ENCODE results near the gene SPTLC2. TPM values are rescaled to one million over a fixed set of nuclear protein-coding genes. Genes with fewer than 3 reads are reported as not detected.

Gene SPTLC2
- total RNA-seq, 1 donor from 2014 or later: 28.1 TPM

DNA sequence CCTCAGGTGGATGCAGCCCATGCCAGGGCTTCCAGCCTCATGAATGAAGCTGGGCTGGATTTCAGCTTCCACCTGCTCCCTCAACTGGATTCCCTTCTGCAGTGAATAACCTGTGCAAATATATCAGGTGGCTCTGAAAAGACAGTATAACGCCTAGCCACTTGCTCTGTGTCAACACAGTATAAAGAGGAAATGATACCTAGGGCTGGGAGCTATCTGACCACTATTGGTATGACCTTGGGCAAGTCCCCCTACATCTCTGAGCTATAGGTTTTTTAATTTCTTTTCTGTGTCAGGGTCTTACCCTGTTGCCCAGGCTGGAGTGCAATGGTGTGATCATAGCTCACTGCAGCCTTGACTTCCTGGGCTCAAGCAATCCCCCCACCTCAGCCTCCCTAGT lies 137.6 kb downstream of the SPTLC2 start:
- Mint-ChIP-seq H3K4me1 (ENCODE audit: unreplicated experiment) (no peaks in the 10 kb centered on the region), H3K36me3 (ENCODE audit: unreplicated experiment) (no peaks in the 10 kb centered on the region), H3K4me3 (ENCODE audit: unreplicated experiment) (no peak overlapping the region), H3K27me3 (ENCODE audit: unreplicated experiment) (peaks cover 7% of the 10 kb centered on the region), H3K27ac (ENCODE audit: unreplicated experiment) (no peak overlapping the region), H3K9me3 (ENCODE audit: unreplicated experiment) (no peaks in the 10 kb centered on the region)
- DNase-seq (ENCODE audit: extremely low spot score, unreplicated experiment): no peak
- TF ChIP-seq, protein P1, sequence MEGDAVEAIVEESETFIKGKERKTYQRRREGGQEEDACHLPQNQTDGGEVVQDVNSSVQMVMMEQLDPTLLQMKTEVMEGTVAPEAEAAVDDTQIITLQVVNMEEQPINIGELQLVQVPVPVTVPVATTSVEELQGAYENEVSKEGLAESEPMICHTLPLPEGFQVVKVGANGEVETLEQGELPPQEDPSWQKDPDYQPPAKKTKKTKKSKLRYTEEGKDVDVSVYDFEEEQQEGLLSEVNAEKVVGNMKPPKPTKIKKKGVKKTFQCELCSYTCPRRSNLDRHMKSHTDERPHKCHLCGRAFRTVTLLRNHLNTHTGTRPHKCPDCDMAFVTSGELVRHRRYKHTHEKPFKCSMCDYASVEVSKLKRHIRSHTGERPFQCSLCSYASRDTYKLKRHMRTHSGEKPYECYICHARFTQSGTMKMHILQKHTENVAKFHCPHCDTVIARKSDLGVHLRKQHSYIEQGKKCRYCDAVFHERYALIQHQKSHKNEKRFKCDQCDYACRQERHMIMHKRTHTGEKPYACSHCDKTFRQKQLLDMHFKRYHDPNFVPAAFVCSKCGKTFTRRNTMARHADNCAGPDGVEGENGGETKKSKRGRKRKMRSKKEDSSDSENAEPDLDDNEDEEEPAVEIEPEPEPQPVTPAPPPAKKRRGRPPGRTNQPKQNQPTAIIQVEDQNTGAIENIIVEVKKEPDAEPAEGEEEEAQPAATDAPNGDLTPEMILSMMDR (IDR thresholded peaks at IDR 0.05): no peak

DNA sequence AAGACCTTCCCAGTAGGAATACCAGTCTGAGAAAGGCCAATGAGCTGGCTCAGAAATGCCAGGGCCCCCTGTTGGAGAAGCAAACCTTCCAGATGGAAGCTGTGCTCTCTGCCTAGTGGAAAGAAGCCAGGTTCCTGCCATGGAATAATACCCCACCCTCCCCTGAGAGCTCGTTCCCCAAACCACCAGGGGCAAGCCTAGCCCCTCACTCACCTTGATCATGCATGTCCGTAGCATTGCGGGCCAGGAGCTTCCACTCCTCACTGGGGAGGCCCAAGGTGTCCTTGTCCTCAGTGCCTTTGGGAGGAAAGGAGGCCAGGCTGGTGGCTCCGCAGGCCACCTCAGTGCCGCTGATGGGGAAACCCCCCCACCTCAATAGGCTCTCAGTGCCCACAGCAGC lies 138.4 kb downstream of the SPTLC2 start:
- Mint-ChIP-seq H3K4me3 (ENCODE audit: unreplicated experiment) (no peak overlapping the region), H3K36me3 (ENCODE audit: unreplicated experiment) (no peaks in the 10 kb centered on the region), H3K9me3 (ENCODE audit: unreplicated experiment) (no peaks in the 10 kb centered on the region), H3K27me3 (ENCODE audit: unreplicated experiment) (peaks cover 11% of the 10 kb centered on the region), H3K27ac (ENCODE audit: unreplicated experiment) (no peak overlapping the region), H3K4me1 (ENCODE audit: unreplicated experiment) (no peaks in the 10 kb centered on the region)
- DNase-seq (ENCODE audit: extremely low spot score, unreplicated experiment): no peak
- TF ChIP-seq, protein P1 (IDR thresholded peaks at IDR 0.05): no peak

- Mint-ChIP-seq H3K4me3 (ENCODE audit: unreplicated experiment) (no peak overlapping the region), H3K4me1 (ENCODE audit: unreplicated experiment) (no peaks in the 10 kb centered on the region), H3K27ac (ENCODE audit: unreplicated experiment) (no peak overlapping the region), H3K27me3 (ENCODE audit: unreplicated experiment) (peaks cover 11% of the 10 kb centered on the region), H3K9me3 (ENCODE audit: unreplicated experiment) (no peaks in the 10 kb centered on the region), H3K36me3 (ENCODE audit: unreplicated experiment) (no peaks in the 10 kb centered on the region)
- DNase-seq (ENCODE audit: extremely low spot score, unreplicated experiment): no peak
- TF ChIP-seq, protein P1 (IDR thresholded peaks at IDR 0.05): no peak
These were observed 140.9 kb downstream of the SPTLC2 start for GRCh38 chr14:77475432-77476115.

DNA sequence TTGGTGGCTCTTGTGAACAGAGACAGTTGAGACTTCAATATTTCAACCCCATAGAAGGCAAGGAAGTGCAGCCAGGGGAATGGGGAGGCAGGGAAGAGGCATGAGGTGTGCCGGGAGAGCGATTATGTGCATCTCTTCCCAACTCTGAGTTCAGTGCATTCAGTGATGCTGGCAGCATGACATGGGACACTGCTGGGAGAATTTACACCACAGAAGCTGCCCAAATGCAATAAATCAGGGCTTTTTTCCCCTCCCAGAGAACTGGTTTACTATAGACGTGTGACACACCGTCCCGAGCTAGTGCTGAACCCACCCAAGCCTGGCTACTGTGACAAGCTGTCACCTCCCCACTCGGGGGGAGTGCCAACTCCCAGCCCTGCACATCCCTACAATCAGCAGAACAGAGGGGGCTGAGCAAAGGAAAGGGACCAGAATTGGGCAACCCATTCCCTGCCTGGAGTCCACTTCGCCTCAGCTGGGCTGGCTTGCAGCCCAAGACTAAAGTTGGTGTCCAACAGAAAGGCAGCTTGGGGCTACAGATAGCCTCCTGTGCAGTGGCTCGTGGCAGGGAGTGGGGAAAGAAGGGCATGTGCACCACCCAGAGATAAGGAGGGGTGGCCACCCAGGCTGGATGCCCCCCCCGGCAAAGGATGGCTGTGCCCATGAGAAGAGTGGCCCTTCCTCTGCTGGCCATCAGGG lies 141.8 kb downstream of the SPTLC2 start:
- H3K36me3 Mint-ChIP-seq (ENCODE audit: unreplicated experiment): peaks cover 1% of the 10 kb centered on the region
- H3K27me3 Mint-ChIP-seq (ENCODE audit: unreplicated experiment): peaks cover 11% of the 10 kb centered on the region
- H3K4me1 Mint-ChIP-seq (ENCODE audit: unreplicated experiment): no peaks in the 10 kb centered on the region
- TF ChIP-seq, protein P1 (IDR thresholded peaks at IDR 0.05): no peak
- DNase-seq (ENCODE audit: extremely low spot score, unreplicated experiment): no peak
- H3K27ac Mint-ChIP-seq (ENCODE audit: unreplicated experiment): no peak overlapping the region
- H3K9me3 Mint-ChIP-seq (ENCODE audit: unreplicated experiment): no peaks in the 10 kb centered on the region
- H3K4me3 Mint-ChIP-seq (ENCODE audit: unreplicated experiment): no peak overlapping the region

DNA sequence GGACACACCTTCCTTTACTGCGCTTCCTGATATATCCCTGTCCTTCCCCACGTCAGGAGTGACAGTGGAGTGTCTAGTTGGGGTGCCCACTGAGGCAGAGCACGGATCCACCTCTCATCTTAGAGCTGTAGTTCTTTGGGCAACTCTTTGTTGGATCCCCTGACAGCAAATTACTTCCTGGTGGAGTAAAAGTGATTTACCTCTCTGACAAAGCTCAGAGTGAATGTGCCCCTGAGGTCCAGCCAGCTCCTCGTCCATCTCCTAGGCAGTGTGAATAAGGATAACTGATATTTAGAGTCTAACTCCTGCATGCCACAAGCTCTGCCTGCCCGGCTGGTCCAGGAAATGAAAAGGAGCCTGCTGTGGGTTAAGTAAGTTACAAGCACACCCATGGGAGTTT lies 142.5 kb downstream of the SPTLC2 start:
- H3K27me3 Mint-ChIP-seq (ENCODE audit: unreplicated experiment): peaks cover 11% of the 10 kb centered on the region
- no peaks in the 10 kb centered on the region for H3K9me3 Mint-ChIP-seq (ENCODE audit: unreplicated experiment)
- no peak for DNase-seq (ENCODE audit: extremely low spot score, unreplicated experiment)
- no peak overlapping the region for H3K27ac Mint-ChIP-seq (ENCODE audit: unreplicated experiment)
- H3K4me1 Mint-ChIP-seq (ENCODE audit: unreplicated experiment): no peaks in the 10 kb centered on the region
- peaks cover 8% of the 10 kb centered on the region for H3K36me3 Mint-ChIP-seq (ENCODE audit: unreplicated experiment)
- TF ChIP-seq, protein P1 (IDR thresholded peaks at IDR 0.05): no peak
- no peak overlapping the region for H3K4me3 Mint-ChIP-seq (ENCODE audit: unreplicated experiment)
